Right lobe of liver (tissue), 4 donors: ENCODE data around the gene BLM.

Experiments used
- POLR2A ChIP-seq: fragments of 450-650 bp; IDR thresholded peaks from one replicate; pipeline ENCODE4 v1.6.1; 2017; ENCODE audit warnings: antibody characterized with exemption, mild to moderate bottlenecking
- TF ChIP-seq, protein P1 (sequence below), 4 donors: fragments of 200-600 bp in 3 of 4; fragments of 450-650 bp in 1 of 4; IDR thresholded peaks; one replicate each; pipeline versions ENCODE4 v1.5.1 to v1.8.0; 2016 to 2022; ENCODE audit warnings: antibody characterized with exemption in 4 of 4, mild to moderate bottlenecking in 2 of 4
- donor health status: DM: no; HTN: no; CAD: no.
- donor health status: DM: no; HTN: no; CAD: no.
- donor health status: DM: no; HTN: yes; CAD: no.

DNA sequence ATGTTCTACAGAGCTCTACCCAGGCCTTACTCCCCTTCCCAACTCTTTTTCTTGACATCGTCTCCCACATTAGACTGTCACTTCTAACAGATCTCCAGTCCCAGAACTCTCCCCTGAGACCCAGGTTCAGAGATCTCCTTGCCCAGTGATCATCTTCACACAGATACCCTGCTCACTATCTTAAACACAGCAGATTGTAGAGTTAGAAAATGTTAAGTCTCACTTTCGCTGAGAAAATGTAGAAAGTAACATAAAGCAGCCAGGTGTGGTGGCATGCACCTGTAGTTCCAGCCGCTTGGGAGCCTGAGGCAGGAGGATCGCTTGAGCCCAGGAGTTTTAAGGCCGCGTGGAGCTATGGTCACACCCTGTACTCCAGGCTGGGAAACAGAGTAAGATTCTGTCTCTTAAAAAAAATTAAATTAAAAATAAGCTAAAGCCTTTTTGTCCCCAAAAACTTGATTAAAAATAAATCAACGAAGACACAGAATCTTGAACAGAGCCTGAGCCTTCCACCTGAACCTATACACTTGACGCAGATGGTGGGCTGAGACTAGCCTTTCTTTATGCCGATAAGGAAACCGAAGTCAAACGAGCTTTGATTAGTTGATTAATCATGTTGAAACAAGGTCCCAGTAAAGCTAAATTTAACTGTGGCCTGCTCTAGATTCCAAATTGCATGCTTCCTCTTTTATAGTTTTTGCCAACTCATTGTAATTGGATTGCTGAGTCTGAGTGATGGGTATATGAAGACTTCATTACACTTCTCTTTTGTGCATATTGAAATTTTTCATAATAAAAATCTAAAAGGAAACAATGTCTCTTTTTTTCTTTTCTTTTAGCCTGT, 31.3 kb upstream of the BLM start:
- TF ChIP-seq, protein P1, sequence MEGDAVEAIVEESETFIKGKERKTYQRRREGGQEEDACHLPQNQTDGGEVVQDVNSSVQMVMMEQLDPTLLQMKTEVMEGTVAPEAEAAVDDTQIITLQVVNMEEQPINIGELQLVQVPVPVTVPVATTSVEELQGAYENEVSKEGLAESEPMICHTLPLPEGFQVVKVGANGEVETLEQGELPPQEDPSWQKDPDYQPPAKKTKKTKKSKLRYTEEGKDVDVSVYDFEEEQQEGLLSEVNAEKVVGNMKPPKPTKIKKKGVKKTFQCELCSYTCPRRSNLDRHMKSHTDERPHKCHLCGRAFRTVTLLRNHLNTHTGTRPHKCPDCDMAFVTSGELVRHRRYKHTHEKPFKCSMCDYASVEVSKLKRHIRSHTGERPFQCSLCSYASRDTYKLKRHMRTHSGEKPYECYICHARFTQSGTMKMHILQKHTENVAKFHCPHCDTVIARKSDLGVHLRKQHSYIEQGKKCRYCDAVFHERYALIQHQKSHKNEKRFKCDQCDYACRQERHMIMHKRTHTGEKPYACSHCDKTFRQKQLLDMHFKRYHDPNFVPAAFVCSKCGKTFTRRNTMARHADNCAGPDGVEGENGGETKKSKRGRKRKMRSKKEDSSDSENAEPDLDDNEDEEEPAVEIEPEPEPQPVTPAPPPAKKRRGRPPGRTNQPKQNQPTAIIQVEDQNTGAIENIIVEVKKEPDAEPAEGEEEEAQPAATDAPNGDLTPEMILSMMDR (IDR thresholded peaks at IDR 0.05), result no peak
- no peak for TF ChIP-seq POLR2A
